Measurements from ENCODE around the gene HDAC10. TPM values are rescaled to one million over a fixed set of nuclear protein-coding genes. Genes with fewer than 3 reads are reported as not detected.

Gene HDAC10
- total RNA-seq, 4 donors from 2014 or later: 43.1 to 93.7 (median 56.2) TPM

DNA sequence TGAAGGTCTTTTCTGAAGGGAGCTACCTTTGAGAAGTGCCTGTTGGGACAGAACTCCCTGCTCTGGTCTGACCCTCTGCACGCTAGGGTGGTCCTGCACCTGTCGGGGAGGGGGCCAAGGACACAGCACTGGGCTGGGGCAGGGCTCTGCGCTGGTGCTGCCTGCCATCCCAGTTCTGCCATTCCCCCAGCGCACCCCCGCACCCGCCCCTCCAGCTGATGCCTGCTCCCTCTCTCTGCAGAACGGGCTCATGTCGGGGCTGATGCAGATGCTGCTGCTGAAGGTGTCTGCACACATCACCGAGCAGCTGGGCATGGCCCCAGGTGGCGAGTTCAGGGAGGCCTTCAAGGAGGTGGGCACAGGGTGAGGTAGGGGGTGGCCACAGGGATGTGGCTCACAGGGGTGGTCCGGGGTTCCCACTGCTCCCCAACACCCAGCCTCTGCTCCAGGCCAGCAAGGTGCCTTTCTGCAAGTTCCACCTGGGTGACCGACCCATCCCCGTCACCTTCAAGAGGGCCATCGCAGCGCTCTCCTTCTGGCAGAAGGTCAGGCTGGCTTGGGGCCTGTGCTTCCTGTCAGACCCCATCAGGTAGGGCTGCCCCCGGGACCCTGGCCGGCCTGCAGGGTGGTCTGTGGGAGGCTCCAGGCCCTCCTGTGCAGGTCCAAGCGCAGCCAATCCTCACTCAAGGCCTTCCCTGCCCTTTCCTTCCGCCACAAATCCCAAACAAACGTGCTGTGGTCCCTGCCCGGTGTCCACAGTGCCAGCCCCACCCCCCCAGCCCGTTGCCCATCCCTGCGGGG is 53.9 kb downstream of the HDAC10 start:
- no peak for DNase-seq (ENCODE audit: low spot score in 2 of 2)
- peaks cover 28% of the 10 kb centered on the region for H3K4me1 ChIP-seq
- H3K36me3 ChIP-seq: peaks cover 42% of the 10 kb centered on the region
- TF ChIP-seq, protein P1, sequence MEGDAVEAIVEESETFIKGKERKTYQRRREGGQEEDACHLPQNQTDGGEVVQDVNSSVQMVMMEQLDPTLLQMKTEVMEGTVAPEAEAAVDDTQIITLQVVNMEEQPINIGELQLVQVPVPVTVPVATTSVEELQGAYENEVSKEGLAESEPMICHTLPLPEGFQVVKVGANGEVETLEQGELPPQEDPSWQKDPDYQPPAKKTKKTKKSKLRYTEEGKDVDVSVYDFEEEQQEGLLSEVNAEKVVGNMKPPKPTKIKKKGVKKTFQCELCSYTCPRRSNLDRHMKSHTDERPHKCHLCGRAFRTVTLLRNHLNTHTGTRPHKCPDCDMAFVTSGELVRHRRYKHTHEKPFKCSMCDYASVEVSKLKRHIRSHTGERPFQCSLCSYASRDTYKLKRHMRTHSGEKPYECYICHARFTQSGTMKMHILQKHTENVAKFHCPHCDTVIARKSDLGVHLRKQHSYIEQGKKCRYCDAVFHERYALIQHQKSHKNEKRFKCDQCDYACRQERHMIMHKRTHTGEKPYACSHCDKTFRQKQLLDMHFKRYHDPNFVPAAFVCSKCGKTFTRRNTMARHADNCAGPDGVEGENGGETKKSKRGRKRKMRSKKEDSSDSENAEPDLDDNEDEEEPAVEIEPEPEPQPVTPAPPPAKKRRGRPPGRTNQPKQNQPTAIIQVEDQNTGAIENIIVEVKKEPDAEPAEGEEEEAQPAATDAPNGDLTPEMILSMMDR (IDR thresholded peaks at IDR 0.05): no peak
- no peak for TF ChIP-seq POLR2AphosphoS5 (IDR thresholded peaks at IDR 0.05)
- TF ChIP-seq EP300 (IDR thresholded peaks at IDR 0.05): no peak
- no peak for TF ChIP-seq POLR2A (IDR thresholded peaks at IDR 0.05)
- H3K9me3 ChIP-seq: no peaks in the 10 kb centered on the region
- no peaks in the 10 kb centered on the region for H3K27me3 ChIP-seq
- no peak overlapping the region for H3K27ac ChIP-seq
- H3K4me3 ChIP-seq: no peak overlapping the region
- 88% methylated on average over 18 of the region's 23 CpGs for WGBS

DNA sequence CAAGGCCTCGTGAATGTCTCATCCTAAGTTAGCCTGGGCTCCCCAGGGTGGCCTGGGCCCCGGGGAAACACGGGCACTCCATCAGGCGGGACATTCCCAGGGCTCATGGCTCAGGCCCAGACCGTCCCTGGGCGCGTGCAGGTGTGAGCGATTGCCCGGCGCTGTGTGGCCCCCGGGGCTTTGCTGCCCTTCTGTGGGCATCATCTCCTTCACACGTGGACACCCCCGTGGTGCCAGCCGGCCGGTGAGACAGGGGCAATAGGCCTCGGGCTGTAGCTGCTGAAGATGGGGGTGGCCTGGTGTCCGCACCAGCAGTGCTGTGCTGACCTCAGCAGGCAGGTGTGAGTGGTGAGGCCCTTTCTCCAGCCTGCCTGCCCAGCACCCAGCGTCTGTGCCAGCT is 54.8 kb downstream of the HDAC10 start:
- H3K27me3 ChIP-seq: no peaks in the 10 kb centered on the region
- no peak overlapping the region for H3K4me3 ChIP-seq
- WGBS: 100% methylated on average over 2 of the region's 18 CpGs
- no peak for DNase-seq (ENCODE audit: low spot score in 2 of 2)
- H3K4me1 ChIP-seq: peaks cover 27% of the 10 kb centered on the region
- H3K9me3 ChIP-seq: no peaks in the 10 kb centered on the region
- TF ChIP-seq EP300 (IDR thresholded peaks at IDR 0.05): no peak
- H3K27ac ChIP-seq: no peak overlapping the region
- peaks cover 42% of the 10 kb centered on the region for H3K36me3 ChIP-seq

Other genes with a start within 250 kb of the HDAC10 start
- not detected for gene IL17REL, start 238.5 kb downstream of the HDAC10 start, total RNA-seq
- not detected for gene TTLL8, start 193.0 kb downstream of the HDAC10 start, total RNA-seq
- 1 to 10 TPM in 1 of 4 donors, under 1 TPM in 3; 0.49 to 3.4 (median 0.70) TPM for gene MLC1, start 165.8 kb downstream of the HDAC10 start, total RNA-seq
- under 1 TPM in 2 of 4 donors, not detected in 2; 0.68 to 0.80 TPM for gene MOV10L1, start 161.3 kb downstream of the HDAC10 start, total RNA-seq
- gene PANX2, start 80.5 kb downstream of the HDAC10 start, total RNA-seq: 1 to 10 TPM; 1.2 to 2.8 (median 2.2) TPM
- gene TRABD, start 65.4 kb downstream of the HDAC10 start, total RNA-seq: 10 to 100 TPM; 35.7 to 78.2 (median 39.1) TPM
- 10 to 100 TPM; 27.4 to 66.1 (median 36.1) TPM for gene SELENOO, start 50.3 kb downstream of the HDAC10 start, total RNA-seq
- 100 to 1,000 TPM in 1 of 4 donors, 10 to 100 TPM in 3; 43.0 to 113 (median 69.7) TPM for gene TUBGCP6, start 6.2 kb downstream of the HDAC10 start, total RNA-seq
- 1 to 10 TPM; 1.3 to 5.7 (median 3.3) TPM for gene MAPK12, start 10.4 kb upstream of the HDAC10 start, total RNA-seq
- 1 to 10 TPM; 3.8 to 5.8 (median 4.5) TPM for gene MAPK11, start 19.1 kb upstream of the HDAC10 start, total RNA-seq
- 100 to 1,000 TPM; 117 to 231 (median 192) TPM for gene PLXNB2, start 56.4 kb upstream of the HDAC10 start, total RNA-seq
- gene DENND6B, start 75.7 kb upstream of the HDAC10 start, total RNA-seq: 1 to 10 TPM; 3.3 to 5.4 (median 3.4) TPM
- 10 to 100 TPM; 46.7 to 70.3 (median 64.6) TPM for gene PPP6R2, start 92.1 kb upstream of the HDAC10 start, total RNA-seq
- 100 to 1,000 TPM in 3 of 4 donors, 10 to 100 TPM in 1; 92.5 to 137 (median 115) TPM for gene SBF1, start 223.8 kb upstream of the HDAC10 start, total RNA-seq
- 1 to 10 TPM in 1 of 4 donors, under 1 TPM in 2, not detected in 1; 0.24 to 2.7 (median 0.30) TPM for gene ADM2, start 230.3 kb upstream of the HDAC10 start, total RNA-seq
- gene MIOX, start 235.6 kb upstream of the HDAC10 start, total RNA-seq: not detected

Data from suprapubic skin (tissue), 4 donors.